NCI-H128 (cell line): ENCODE measurements around the gene PHLDA1.

Experiments
- DNase-seq: peaks from one replicate; lab custom pipeline; 2025; ENCODE audit not compliant: unreplicated experiment; lab: John Stamatoyannopoulos, UW

The PHLDA1 gene

GRCh38 chr12:76031414-76032042 is at the start of gene PHLDA1:
Gene PHLDA1 (minus strand): TSS chr12:76031776.
- peak; percentile 78 for DNase-seq

DNA sequence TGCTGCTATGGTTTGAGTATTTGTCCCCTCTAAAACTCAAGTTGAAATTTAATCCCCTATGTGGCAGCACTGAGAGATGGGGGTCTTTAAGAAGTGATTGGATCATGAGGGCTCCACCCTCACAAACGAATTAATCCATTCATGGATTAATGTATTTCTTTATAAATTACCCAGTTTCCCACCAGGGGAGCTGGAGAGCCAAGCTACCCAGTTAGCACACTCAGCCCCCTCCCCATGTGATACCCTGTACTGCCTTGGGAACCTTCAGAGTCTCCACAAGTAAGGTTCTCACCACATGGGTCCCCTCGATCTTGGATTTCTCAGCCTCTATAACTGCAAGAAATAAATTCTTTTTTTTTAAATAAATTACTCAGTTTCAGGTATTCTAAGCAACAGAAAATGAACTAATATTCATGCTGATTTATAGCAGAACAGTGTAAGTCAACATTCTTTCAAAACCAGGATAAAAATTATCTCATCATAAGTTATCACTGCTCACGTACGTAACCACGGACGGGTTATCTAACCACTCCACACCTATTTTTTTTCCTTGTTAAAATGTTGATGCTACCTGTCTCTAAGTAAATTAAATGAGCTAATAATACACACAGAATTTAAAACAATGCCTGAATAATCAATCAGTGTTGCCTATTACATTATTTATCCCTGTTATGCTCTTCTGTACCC is 49.3 kb upstream of the PHLDA1 start:
- DNase-seq = no peak

DNA sequence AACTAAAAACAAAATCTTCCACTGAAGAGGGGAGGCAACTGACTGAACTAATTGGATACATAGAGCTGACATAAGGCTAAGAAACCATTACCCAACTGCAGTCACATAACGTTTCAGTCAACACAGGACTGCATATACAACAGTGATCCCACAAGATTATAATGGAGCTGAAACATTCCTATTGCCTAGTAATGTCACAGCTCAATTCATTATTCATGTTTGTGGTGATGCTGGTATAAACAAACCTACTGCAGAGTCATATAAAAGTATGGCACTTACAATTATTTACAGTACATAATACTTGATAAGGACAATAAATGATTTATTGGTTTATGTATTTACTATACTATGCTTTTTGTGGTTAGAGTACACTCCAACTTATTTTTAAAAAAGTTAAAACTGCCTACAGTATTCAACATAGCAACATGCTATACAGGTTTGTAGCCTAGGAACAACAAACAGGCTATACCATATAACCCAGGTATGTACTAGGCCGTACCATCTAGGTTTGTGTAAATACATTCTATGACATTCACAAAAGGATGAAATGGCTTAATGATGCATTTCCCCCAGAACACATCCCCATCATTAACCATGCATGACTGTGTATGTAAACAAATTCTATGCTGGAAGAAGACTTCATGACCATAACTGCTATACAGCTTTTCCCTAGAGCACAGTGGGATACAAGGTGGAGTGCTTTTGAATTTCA is 48.6 kb upstream of the PHLDA1 start:
- peak; percentile 79 for DNase-seq

DNA sequence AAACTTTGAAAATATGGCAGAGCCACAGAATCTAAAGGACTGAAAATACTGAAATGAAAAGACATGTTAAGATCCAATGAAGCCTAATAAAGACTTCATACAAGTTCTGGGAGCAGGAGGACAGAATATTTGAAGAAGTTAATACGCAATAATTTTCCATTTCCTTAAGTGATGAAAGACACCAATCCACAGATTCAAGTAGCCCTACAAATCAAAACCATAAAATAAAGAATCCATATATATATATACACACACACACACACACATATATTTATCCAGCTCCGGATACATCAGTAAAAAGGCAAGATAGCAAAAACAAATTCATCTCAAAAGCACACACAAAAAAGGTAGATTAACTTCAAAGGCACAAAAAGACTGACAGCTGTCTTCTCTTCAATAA is 47.2 kb upstream of the PHLDA1 start:
- no peak for DNase-seq

- DNase-seq = no peak
Measured at GRCh38 chr12:76075448-76075847, 43.9 kb upstream of the PHLDA1 start.

GRCh38 chr12:76074701-76075336 is 43.2 kb upstream of the PHLDA1 start:
- no peak for DNase-seq

DNA sequence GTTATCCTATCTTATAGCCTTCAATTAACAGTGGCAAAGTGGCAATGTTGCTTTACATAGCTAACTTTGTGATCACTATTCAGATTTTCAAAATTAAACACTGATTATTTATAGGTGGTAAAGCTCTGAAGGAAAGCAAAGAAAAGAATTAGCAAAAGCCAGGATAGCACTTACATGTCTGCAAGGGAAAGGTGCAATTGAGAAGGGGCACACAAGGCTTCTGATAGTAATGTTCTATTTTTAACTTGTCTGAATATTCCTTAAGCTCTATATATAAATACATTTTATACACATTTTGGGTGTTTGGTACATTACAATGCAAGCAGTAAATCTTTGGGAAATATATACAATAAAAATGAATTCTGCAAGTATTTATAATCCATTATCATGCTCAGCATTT is 42.0 kb upstream of the PHLDA1 start:
- DNase-seq = no peak

- DNase-seq = no peak
Measured at GRCh38 chr12:76072568-76072967, 41.0 kb upstream of the PHLDA1 start.

DNA sequence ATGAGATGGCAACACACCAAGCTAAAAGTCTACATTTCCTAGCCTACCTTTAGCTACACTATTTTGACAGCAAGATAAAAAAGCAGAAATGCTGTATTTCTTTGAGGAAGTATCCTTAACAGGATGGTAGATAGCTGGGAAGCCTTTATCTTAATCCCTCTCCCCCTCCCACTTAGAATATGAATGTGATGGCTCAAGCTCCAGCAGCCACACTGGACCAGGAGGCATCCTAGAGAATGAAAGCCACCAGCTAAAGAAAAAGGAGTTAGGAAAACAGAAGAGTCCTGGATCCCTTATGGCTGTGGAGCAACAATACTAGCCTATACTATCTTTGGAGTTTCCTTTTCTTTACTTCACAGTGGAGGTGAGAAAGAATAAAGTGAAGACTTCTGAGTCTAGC is 37.8 kb upstream of the PHLDA1 start:
- no peak for DNase-seq

- DNase-seq = no peak
Measured at GRCh38 chr12:76065917-76066316, 34.3 kb upstream of the PHLDA1 start.

DNA sequence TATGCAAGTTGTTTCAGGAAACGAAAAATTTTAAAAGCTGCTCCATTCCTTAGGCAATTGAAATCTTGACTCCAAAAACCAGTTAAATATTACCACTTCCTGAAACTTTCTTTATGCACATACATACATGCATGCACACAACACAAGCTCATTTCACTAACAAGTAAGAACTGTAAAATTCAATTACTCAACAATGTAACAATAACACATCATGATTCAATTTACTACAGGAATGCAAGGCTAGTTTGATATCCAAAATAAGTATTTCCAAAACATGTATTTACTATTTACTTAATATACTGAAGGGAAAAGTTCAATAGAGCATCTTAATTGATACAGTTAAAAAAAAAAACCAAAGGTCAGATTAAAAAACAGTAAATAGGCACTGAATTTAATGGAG is 33.3 kb upstream of the PHLDA1 start:
- DNase-seq = no peak

DNA sequence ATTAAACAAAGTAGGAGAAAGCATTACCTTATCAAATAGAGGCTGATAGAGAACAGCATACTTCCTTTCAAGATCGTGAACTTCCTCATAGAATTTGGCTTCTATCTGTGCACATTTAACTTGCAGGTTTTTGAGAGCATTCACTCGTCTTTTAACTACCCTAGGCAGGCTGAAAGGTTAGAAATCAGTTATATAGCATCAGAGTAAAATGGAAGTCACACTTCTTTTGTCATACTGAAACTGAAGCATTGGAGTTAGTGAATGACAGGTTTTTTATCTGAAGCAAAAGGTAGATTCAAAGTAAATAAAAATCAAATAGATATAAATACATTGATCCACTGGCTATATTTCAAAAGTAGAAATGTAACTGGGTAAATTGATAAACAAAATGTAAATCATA is 28.5 kb upstream of the PHLDA1 start:
- no peak for DNase-seq

- DNase-seq = no peak
Measured at GRCh38 chr12:76057326-76057725, 25.8 kb upstream of the PHLDA1 start.

DNA sequence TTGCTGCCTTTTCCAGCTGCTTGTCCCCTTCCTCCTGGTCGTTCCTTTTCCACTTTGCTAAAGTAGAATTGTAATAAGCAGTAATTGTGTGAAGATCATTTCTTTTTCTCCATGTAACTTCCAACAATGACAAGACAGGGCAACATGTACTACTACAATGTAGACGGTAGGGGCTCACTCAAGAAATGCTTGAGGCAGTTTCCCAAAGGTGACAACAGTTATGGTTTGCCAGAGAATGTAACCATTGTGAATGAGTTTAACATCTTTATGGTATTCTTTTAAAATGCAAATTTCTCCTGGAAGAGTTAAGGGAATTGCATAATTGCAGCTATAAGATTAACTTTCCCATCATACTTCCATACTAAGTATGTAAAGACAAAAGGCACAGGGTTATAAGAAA is 23.8 kb upstream of the PHLDA1 start:
- no peak for DNase-seq

DNA sequence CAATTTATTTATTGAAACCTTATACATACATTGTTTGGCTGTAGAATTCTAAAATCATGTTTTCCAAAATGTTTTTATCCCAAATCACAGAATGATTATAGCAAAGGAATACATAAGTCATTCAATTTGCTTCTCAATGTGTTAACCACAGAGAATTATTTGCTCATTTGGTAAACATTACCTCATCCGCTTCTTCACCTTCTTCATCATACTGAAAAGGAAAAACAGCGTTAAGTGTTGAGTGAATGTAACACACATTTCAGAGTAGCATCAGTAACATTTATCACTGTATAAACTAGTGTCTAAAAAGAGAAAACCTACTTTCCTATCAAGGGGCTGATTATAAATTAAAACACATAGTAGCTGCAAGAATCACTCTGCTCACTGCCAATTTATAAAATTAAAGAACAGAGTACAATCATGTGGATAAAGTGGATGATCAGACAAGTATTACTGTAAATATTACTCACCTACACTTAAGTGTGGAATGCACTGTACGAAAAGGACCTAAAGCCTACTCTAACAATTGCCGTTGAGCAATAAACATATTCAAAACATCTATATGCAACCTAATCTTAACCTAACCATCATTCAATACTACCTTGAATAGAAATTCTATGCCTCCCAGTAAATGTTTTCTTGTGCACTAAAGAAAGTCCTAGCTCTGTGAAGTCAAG is 18.1 kb upstream of the PHLDA1 start:
- DNase-seq = no peak

DNA sequence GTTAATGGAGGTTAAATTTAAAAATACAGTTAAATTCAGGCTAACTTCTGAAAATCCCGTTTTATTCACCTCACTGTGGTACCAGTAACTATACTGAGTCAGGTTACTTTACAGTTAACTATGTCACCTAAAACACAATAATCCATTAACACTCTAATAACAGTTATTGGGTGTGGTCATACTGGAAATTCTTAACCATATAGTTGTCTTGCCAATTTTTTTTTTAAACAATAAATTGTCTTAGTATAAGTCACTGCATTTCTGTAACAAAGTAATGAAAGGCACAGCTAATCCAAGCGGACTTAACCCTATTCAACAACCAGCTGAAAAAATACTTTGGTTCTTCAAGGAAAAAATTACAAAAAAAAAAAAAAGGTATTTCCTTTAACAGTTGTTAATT is 16.2 kb upstream of the PHLDA1 start:
- no peak for DNase-seq

DNA sequence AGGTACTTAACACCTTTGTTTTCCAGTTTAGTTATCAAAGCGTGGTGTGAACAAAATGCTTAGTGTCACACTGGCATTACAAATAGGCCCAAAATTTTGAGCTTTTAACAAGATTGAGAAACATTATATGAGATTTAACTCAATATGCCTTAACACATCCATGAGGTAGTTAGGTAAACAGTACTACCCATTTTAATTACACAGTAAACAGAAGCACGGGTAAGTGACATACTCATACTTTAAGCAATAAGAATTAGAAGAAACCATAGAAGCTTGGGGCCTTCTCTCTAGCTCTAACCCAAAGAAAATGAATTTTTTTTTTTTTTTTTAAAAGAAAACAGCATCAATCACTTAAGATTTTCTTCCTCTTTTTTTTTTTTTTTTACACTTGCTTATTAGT is 15.5 kb upstream of the PHLDA1 start:
- DNase-seq = no peak

GRCh38 chr12:76043377-76043776 is 11.8 kb upstream of the PHLDA1 start:
- DNase-seq = no peak

DNA sequence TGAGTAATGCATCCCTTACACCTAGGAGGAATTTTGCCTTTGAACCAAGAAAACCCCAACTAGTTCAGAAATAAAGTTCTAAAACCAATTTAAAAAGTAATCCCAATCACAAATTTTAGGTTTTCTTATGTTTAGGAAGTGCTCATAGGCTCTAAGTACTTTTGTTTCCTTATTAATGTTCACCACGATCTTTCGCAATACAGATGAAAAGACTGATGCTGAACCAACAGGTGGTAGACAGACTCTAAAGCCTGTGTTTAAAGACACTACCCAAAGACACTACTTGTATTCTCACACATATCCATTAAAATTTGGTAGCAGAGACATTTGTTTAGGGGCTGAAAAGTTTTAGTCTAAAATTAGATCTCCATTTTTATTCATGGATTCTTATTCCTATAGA is 10.6 kb upstream of the PHLDA1 start:
- no peak for DNase-seq

DNA sequence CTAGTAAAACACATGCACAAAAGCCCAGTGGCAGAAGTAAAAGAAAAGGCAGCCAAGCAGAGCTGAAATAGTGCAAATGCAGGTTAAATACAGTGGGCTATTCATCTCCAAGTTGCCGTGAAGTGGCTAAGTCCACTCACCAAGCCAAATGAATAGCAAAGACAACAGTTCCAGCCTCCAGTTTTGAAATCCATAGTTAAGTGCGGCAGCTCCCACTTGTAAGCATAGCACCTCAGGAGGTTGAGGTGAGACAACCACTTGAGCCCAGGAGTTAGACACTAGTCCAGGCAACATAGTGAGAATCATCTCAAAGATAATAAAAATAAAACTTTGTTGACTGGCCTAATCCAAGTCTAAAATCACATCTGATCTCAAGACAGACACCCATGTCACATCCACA is 9.8 kb upstream of the PHLDA1 start:
- no peak for DNase-seq

- DNase-seq = no peak
Measured at GRCh38 chr12:76040461-76040860, 8.9 kb upstream of the PHLDA1 start.
